ENCODE measurements around the gene PRR11. TPM values are rescaled to one million over a fixed set of nuclear protein-coding genes. Genes with fewer than 3 reads are reported as not detected.
A peak's percentile ranks its signal among the peaks of the same experiment; 100 is the strongest.
"Not testable (repeated sequence)": the region's sequence is repeated elsewhere in the genome, so short reads cannot be mapped to it uniquely, and the experiment has no call there.

Gene PRR11
- total RNA-seq, 2 donors from 2014 or later = 2.9 to 8.4 TPM

GRCh38 chr17:59149841-59150511 lies 5.6 kb upstream of the PRR11 start:
- ATAC-seq (no peak), DNase-seq (no peak)
- intact Hi-C loops (cut with DNase I, micrococcal nuclease) = no loop called here

- intact Hi-C loops (cut with DNase I, micrococcal nuclease) = no loop called here
- ATAC-seq = no peak
- no peak for DNase-seq
Measured at GRCh38 chr17:59151006-59151405, 4.5 kb upstream of the PRR11 start.

GRCh38 chr17:59151591-59151990 lies 4.0 kb upstream of the PRR11 start:
- DNase-seq (no peak), ATAC-seq (no peak)
- intact Hi-C loops (cut with DNase I, micrococcal nuclease) = no loop called here

- DNase-seq (no peak), ATAC-seq (no peak)
- intact Hi-C loops (cut with DNase I, micrococcal nuclease) = no loop called here
Measured at GRCh38 chr17:59152925-59153324, 2.6 kb upstream of the PRR11 start.

GRCh38 chr17:59154292-59154720 lies 1.2 kb upstream of the PRR11 start:
- intact Hi-C loops (cut with DNase I, micrococcal nuclease) = no loop called here
- DNase-seq = peak; percentile 45 to 50
- ATAC-seq = peak; percentile 2

- DNase-seq (peak; percentile 94 to 98), ATAC-seq (peak; percentile 90)
- intact Hi-C loops (cut with DNase I, micrococcal nuclease) = no loop called here
Measured at GRCh38 chr17:59154721-59155438, 666 bp upstream of the PRR11 start, which contains the start of gene SKA2. SKA2 (minus strand) TSS chr17:59155186; CDS start chr17:59155163, 23 bp downstream.

- DNase-seq = no peak
- ATAC-seq = no peak
- intact Hi-C loops (cut with DNase I, micrococcal nuclease) = no loop called here
Measured at GRCh38 chr17:59160157-59161025, 4.8 kb downstream of the PRR11 start.

GRCh38 chr17:59161477-59161876 lies 5.9 kb downstream of the PRR11 start:
- ATAC-seq = no peak

GRCh38 chr17:59165933-59166342 lies 10.4 kb downstream of the PRR11 start:
- intact Hi-C loops (cut with DNase I, micrococcal nuclease) = no loop called here
- DNase-seq (peak in 1 of 2 donors; percentile 31), ATAC-seq (peak; percentile 67)

More at GRCh38 chr17:59161477-59161876, 5.9 kb downstream of the PRR11 start:
- DNase-seq = no peak
- intact Hi-C loops (cut with DNase I, micrococcal nuclease) = no loop called here

GRCh38 chr17:59167571-59168001 lies 12.0 kb downstream of the PRR11 start:
- intact Hi-C loops (cut with DNase I, micrococcal nuclease) = no loop called here
- DNase-seq = no peak
- no peak for ATAC-seq

GRCh38 chr17:59172436-59173004 lies 17.0 kb downstream of the PRR11 start:
- intact Hi-C loops (cut with DNase I, micrococcal nuclease) = no loop called here
- no peak for DNase-seq
- ATAC-seq = no peak

- intact Hi-C loops (cut with DNase I, micrococcal nuclease) = no loop called here
- ATAC-seq = no peak
- no peak for DNase-seq
Measured at GRCh38 chr17:59174671-59175070, 19.1 kb downstream of the PRR11 start.

- no peak for DNase-seq
- ATAC-seq = no peak
- intact Hi-C loops (cut with DNase I, micrococcal nuclease) = no loop called here
Measured at GRCh38 chr17:59175076-59175475, 19.5 kb downstream of the PRR11 start.

- ATAC-seq (no peak), DNase-seq (no peak)
- intact Hi-C loops (cut with DNase I, micrococcal nuclease) = no loop called here
Measured at GRCh38 chr17:59178266-59178985, 22.9 kb downstream of the PRR11 start.

- intact Hi-C loops (cut with DNase I, micrococcal nuclease); DNase-seq; ATAC-seq: not testable (repeated sequence)
Measured at GRCh38 chr17:59179601-59180000, 24.1 kb downstream of the PRR11 start.

- no peak for ATAC-seq
- DNase-seq = no peak
- intact Hi-C loops (cut with DNase I, micrococcal nuclease) = no loop called here
Measured at GRCh38 chr17:59180626-59181025, 25.1 kb downstream of the PRR11 start.

- ATAC-seq (no peak), DNase-seq (no peak)
- intact Hi-C loops (cut with DNase I, micrococcal nuclease) = no loop called here
Measured at GRCh38 chr17:59181481-59181880, 25.9 kb downstream of the PRR11 start.

GRCh38 chr17:59185997-59186396 lies 30.5 kb downstream of the PRR11 start:
- intact Hi-C loops (cut with DNase I, micrococcal nuclease) = no loop called here
- DNase-seq = no peak
- no peak for ATAC-seq

Measured in left colon (tissue), 2 donors.